Spleen (tissue), 11 donors: ENCODE results near the gene CNTD1. TPM values are rescaled to one million over a fixed set of nuclear protein-coding genes. Genes with fewer than 3 reads are reported as not detected.

ENCODE experiments used
- DNase-seq: peaks from one replicate; pipeline ENCODE4 v3.0.0-alpha.2; 2020
- H3K27ac ChIP-seq, 8 donors: fragments of 200-600 bp; sonication (generic) in 7 of 8; 1 replicate in 4 of 8; 2 replicates in 4 of 8; pipeline versions ENCODE4 v1.5.0 to v1.8.0; 2016 to 2021; ENCODE audit warnings: inconsistent platforms in 4 of 8, mild to moderate bottlenecking in 4 of 8, moderate library complexity in 1 of 8
- H3K27me3 ChIP-seq, 7 donors: fragments of 200-600 bp; sonication (generic) in 6 of 7; replicated peaks in 1 of 7; 1 replicate in 4 of 7; 2 replicates in 3 of 7; pipeline versions ENCODE4 v1.5.0 to v1.8.0; 2016 to 2021; ENCODE audit warnings: inconsistent platforms in 3 of 7, mild to moderate bottlenecking in 1 of 7
- H3K36me3 ChIP-seq, 6 donors: fragments of 200-600 bp; sonication (generic) in 5 of 6; 1 replicate in 4 of 6; 2 replicates in 2 of 6; pipeline versions ENCODE4 v1.5.0 to v1.8.0; 2016 to 2021; ENCODE audit warnings: inconsistent platforms in 2 of 6
- H3K4me1 ChIP-seq, 6 donors: fragments of 200-600 bp; sonication (generic) in 5 of 6; 1 replicate in 3 of 6; 2 replicates in 3 of 6; pipeline versions ENCODE4 v1.5.0 to v1.8.0; 2016 to 2021; ENCODE audit warnings: inconsistent platforms in 3 of 6
- H3K4me3 ChIP-seq, 8 donors: fragments of 200-600 bp; sonication (generic) in 7 of 8; 1 replicate in 4 of 8; 2 replicates in 4 of 8; pipeline versions ENCODE4 v1.5.0 to v1.8.0; 2016 to 2021; ENCODE audit warnings: inconsistent platforms in 4 of 8, mild to moderate bottlenecking in 4 of 8, moderate library complexity in 2 of 8
- H3K9me3 ChIP-seq, 8 donors: fragments of 200-600 bp; sonication (generic) in 7 of 8; 1 replicate in 4 of 8; 2 replicates in 4 of 8; pipeline versions ENCODE4 v1.5.0 to v1.8.0; 2016 to 2021; ENCODE audit warnings: inconsistent platforms in 4 of 8
- CTCF ChIP-seq, 11 experiments: fragments of 200-600 bp in 7 of 11; fragments of 450-650 bp in 4 of 11; sonication (generic) in 4 of 11; IDR thresholded peaks in 8 of 11; conservative IDR thresholded peaks in 3 of 11; 1 replicate in 7 of 11; 2 replicates in 4 of 11; pipeline versions ENCODE4 v1.4.0 to v1.8.0; 2016 to 2021; ENCODE audit warnings: antibody characterized with exemption in 11 of 11, inconsistent platforms in 4 of 11, mild to moderate bottlenecking in 1 of 11
- POLR2A ChIP-seq, 3 donors: fragments of 450-650 bp; IDR thresholded peaks; one replicate each; pipeline ENCODE4 v1.5.1; 2017; ENCODE audit warnings: antibody characterized with exemption in 3 of 3, mild to moderate bottlenecking in 1 of 3
- POLR2AphosphoS5 ChIP-seq, 3 donors: sonication (generic); formaldehyde crosslinking; IDR thresholded peaks; one replicate each; pipeline ENCODE4 v1.5.1; 2017; ENCODE audit warnings: antibody characterized with exemption in 3 of 3
- WGBS, 5 donors: extraction: QIAGEN DNeasy Blood & Tissue Kit in 3 of 5; methylation state at CpG; one replicate each; pipeline versions ENCODE4 v1.1.5 to v1.1.7; 2013 to 2018; 5-methylcytosine and 5-hydroxymethylcytosine counted together
- intact Hi-C: fragments of 100-400 bp; cut with DNase I; formaldehyde crosslinking; loops from one replicate; pipeline ENCODE4 v1.15.0; 2023; ENCODE audit warnings: low total_unique reads
- polyA plus RNA-seq, 3 donors: library from polyadenylated mRNA; stranded (reverse); fragments of 200-250 nt; gene quantifications; one replicate each; pipeline ENCODE4 v1.2.1, GENCODE V29; 2013
- total RNA-seq, 7 donors: library from RNA; depleted of rRNA in 3 of 7; stranded (reverse); fragments of >200 nt in 3 of 7; fragmentation: NEBNext Ultra II Directional in 4 of 7; extraction: Animal tissue kit (Norgen Biotek cat#: 25700) in 4 of 7; gene quantifications; one replicate each; pipeline versions ENCODE4 v1.1.0 to v1.2.1, GENCODE V29; 2016 to 2021
- donor health status: healthy with polysubstance abuse.
- donor health status: DM: no; HTN: no; CAD: no; lungs with moderate emphysema.
- donor health status: DM: no; HTN: no; CAD: no.
- donor health status: Bipolar disorder and iron deficiency.
- donor health status: healthy.
- donor health status: DM: no; HTN: no; CAD: no.
- donor health status: DM: yes; HTN: yes; CAD: no.

The CNTD1 gene
- total and polyA plus RNA-seq, 10 donors, result 0.17 to 0.26 (median 0.24) TPM; not detected in 7

GRCh38 chr17:42775534-42776098, 23.0 kb upstream of the CNTD1 start:
- H3K9me3 ChIP-seq, result no peaks in the 10 kb centered on the region
- no peak overlapping the region for H3K4me3 ChIP-seq
- peaks cover 3 to 60% (median 47%) of the 10 kb centered on the region in 6 donors for H3K36me3 ChIP-seq
- peaks cover 0 to 10% (median 6%) of the 10 kb centered on the region in 7 donors for H3K27me3 ChIP-seq
- DNase-seq, result peak; percentile 8
- TF ChIP-seq POLR2AphosphoS5 (IDR thresholded peaks at IDR 0.05) (no peak), CTCF (IDR thresholded peaks at IDR 0.05 in 8 of 11, conservative IDR thresholded peaks at IDR 0.05 in 3 of 11) (no peak), POLR2A (IDR thresholded peaks at IDR 0.05) (no peak)
- H3K4me1 ChIP-seq, result peaks cover 8 to 47% (median 32%) of the 10 kb centered on the region in 6 donors
- H3K27ac ChIP-seq, result no peak overlapping the region
- intact Hi-C loops, result no loop called here
- 39 to 71% (median 57%) methylated on average over 3 of the region's 3 CpGs for WGBS, 5 donors

GRCh38 chr17:42778570-42778969, 20.1 kb upstream of the CNTD1 start:
- peaks cover 12 to 62% (median 36%) of the 10 kb centered on the region in 6 donors for H3K4me1 ChIP-seq
- no peak overlapping the region for H3K27ac ChIP-seq
- intact Hi-C loops, result no loop called here
- peaks cover 3 to 60% (median 47%) of the 10 kb centered on the region in 6 donors for H3K36me3 ChIP-seq
- no peaks in the 10 kb centered on the region for H3K9me3 ChIP-seq
- peak; percentile 18 for DNase-seq
- H3K4me3 ChIP-seq, result no peak overlapping the region
- H3K27me3 ChIP-seq, result peaks cover 0 to 40% (median 34%) of the 10 kb centered on the region in 7 donors
- WGBS, 5 donors, result 87 to 95% (median 93%) methylated on average over 5 of the region's 5 CpGs
- no peak for TF ChIP-seq CTCF (IDR thresholded peaks at IDR 0.05 in 8 of 11, conservative IDR thresholded peaks at IDR 0.05 in 3 of 11)
- TF ChIP-seq POLR2A (IDR thresholded peaks at IDR 0.05), result no peak
- no peak for TF ChIP-seq POLR2AphosphoS5 (IDR thresholded peaks at IDR 0.05)

- intact Hi-C loops, result no loop called here
- DNase-seq, result peak; percentile 18
- WGBS, 5 donors, result 71 to 91% (median 79%) methylated on average over 3 of the region's 3 CpGs
- Histone ChIP-seq H3K4me1 (peaks cover 8 to 62% (median 36%) of the 10 kb centered on the region in 6 donors), H3K36me3 (peaks cover 3 to 59% (median 47%) of the 10 kb centered on the region in 6 donors), H3K27ac (no peak overlapping the region), H3K27me3 (peaks cover 0 to 48% (median 42%) of the 10 kb centered on the region in 7 donors), H3K4me3 (no peak overlapping the region), H3K9me3 (no peaks in the 10 kb centered on the region)
- TF ChIP-seq POLR2A (IDR thresholded peaks at IDR 0.05), result no peak
- no peak for TF ChIP-seq CTCF (IDR thresholded peaks at IDR 0.05 in 8 of 11, conservative IDR thresholded peaks at IDR 0.05 in 3 of 11)
- TF ChIP-seq POLR2AphosphoS5 (IDR thresholded peaks at IDR 0.05), result no peak
These were observed 19.2 kb upstream of the CNTD1 start for GRCh38 chr17:42779304-42779935.
